SK-N-SH (cell line): Measurements from ENCODE around the gene POM121L2. TPM values are rescaled to one million over a fixed set of nuclear protein-coding genes. Genes with fewer than 3 reads are reported as not detected.

Source experiments
- CTCF ChIA-PET: fragments of 300-600, 350-600 bp; formaldehyde crosslinking; extraction: SDS; loops from one replicate; lab custom pipeline; 2021; lab: Yijun Ruan, JAX
- POLR2A ChIA-PET: fragments of 350-600 bp; sonication (Branson Sonifier 250); formaldehyde crosslinking; extraction: SDS; loops from one replicate; lab custom pipeline; 2020; ENCODE audit warnings: antibody characterized with exemption, inconsistent platforms; lab: Yijun Ruan, JAX
- DNase-seq: peaks from one replicate; pipeline ENCODE4 v3.0.0; 2012
- H2AFZ ChIP-seq: fragments of 200-600 bp; sonication (generic); 2 replicates; pipeline ENCODE4 v1.8.1; 2016; ENCODE audit warnings: antibody characterized with exemption, mild to moderate bottlenecking, low read depth
- H3F3A ChIP-seq: fragments of 200-600 bp; sonication (generic); replicated peaks from 2 replicates; pipeline ENCODE3; 2016; ENCODE audit warnings: antibody characterized with exemption, mild to moderate bottlenecking; ENCODE audit not compliant: insufficient read depth
- H3K27ac ChIP-seq, 2 experiments: fragments of 200-500 bp in 1 of 2; fragments of 200-600 bp in 1 of 2; sonication (Bioruptor generic) in 1 of 2; sonication (generic), shearing (Covaris generic) in 1 of 2; 2 replicates each; pipeline versions ENCODE4 v1.5.1 to v1.6.1; 2014 to 2016; ENCODE audit warnings: low read depth in 2 of 2, inconsistent platforms in 1 of 2, low read length in 1 of 2, mild to moderate bottlenecking in 1 of 2, mixed read lengths in 1 of 2
- H3K27me3 ChIP-seq: fragments of 200-600 bp; sonication (generic), shearing (Covaris generic); 2 replicates; pipeline ENCODE4 v1.6.1; 2016; ENCODE audit warnings: mixed run types; ENCODE audit not compliant: insufficient read depth
- H3K36me3 ChIP-seq, 2 experiments: fragments of 200-500 bp in 1 of 2; fragments of 200-600 bp in 1 of 2; sonication (Bioruptor generic) in 1 of 2; sonication (generic) in 1 of 2; replicated peaks in 1 of 2; 2 replicates each; pipeline versions ENCODE3 to v1.5.1; 2014 to 2016; ENCODE audit warnings: low read length in 1 of 2, mild to moderate bottlenecking in 1 of 2; ENCODE audit not compliant: insufficient read depth in 2 of 2, control insufficient read depth in 1 of 2
- H3K4me1 ChIP-seq, 2 experiments: fragments of 200-500 bp in 1 of 2; fragments of 200-600 bp in 1 of 2; sonication (Bioruptor generic) in 1 of 2; sonication (generic), shearing (Covaris generic) in 1 of 2; 2 replicates each; pipeline versions ENCODE4 v1.5.1 to v1.6.1; 2014 to 2016; ENCODE audit warnings: low read depth in 1 of 2, low read length in 1 of 2, mixed run types in 1 of 2; ENCODE audit not compliant: insufficient read depth in 2 of 2, control insufficient read depth in 1 of 2
- H3K4me2 ChIP-seq: fragments of 200-600 bp; sonication (generic), shearing (Covaris generic); 2 replicates; pipeline ENCODE4 v1.6.1; 2017; ENCODE audit warnings: mixed run types
- H3K4me3 ChIP-seq, 2 experiments: fragments of 200-500 bp in 1 of 2; fragments of 200-600 bp in 1 of 2; sonication (Bioruptor generic) in 1 of 2; sonication (generic), shearing (Covaris generic) in 1 of 2; 2 replicates each; pipeline versions ENCODE4 v1.5.1 to v1.8.1; 2014 to 2016; ENCODE audit warnings: low read depth in 2 of 2, inconsistent platforms in 1 of 2, low read length in 1 of 2, mild to moderate bottlenecking in 1 of 2, mixed read lengths in 1 of 2, moderate library complexity in 1 of 2
- H3K79me2 ChIP-seq: fragments of 200-600 bp; sonication (generic); 2 replicates; pipeline ENCODE4 v1.8.1; 2017; ENCODE audit warnings: mild to moderate bottlenecking; ENCODE audit not compliant: insufficient read depth
- H3K9ac ChIP-seq: fragments of 200-600 bp; sonication (generic); 2 replicates; pipeline ENCODE4 v1.6.1; 2017; ENCODE audit warnings: mixed run types
- H3K9me2 ChIP-seq: fragments of 200-600 bp; sonication (generic); 2 replicates; pipeline ENCODE4 v1.6.1; 2017; ENCODE audit warnings: mixed run types
- H3K9me3 ChIP-seq: fragments of 200-600 bp; sonication (generic); 2 replicates; pipeline ENCODE4 v1.6.1; 2017; ENCODE audit warnings: mixed run types, mild to moderate bottlenecking, moderate library complexity
- H4K20me1 ChIP-seq: fragments of 200-600 bp; sonication (generic); 2 replicates; pipeline ENCODE4 v1.6.1; 2017; ENCODE audit warnings: mild to moderate bottlenecking, mixed run types; ENCODE audit not compliant: insufficient read depth
- ELF1 ChIP-seq: IDR thresholded peaks from 2 replicates; pipeline ENCODE4 v1.4.0; 2012
- FOXJ3 ChIP-seq: sonication (generic); formaldehyde crosslinking; IDR thresholded peaks from 2 replicates; pipeline ENCODE4 v1.5.1; 2020; ENCODE audit warnings: mild to moderate bottlenecking, missing genetic modification reagents
- FOXM1 ChIP-seq: IDR thresholded peaks from 2 replicates; pipeline ENCODE4 v1.4.0; 2012; ENCODE audit warnings: low read depth, mild to moderate bottlenecking
- GABPA ChIP-seq: IDR thresholded peaks from 2 replicates; pipeline ENCODE4 v1.4.0; 2012; ENCODE audit warnings: low read depth, mild to moderate bottlenecking
- GATA2 ChIP-seq: sonication (generic); formaldehyde crosslinking; IDR thresholded peaks from 2 replicates; pipeline ENCODE4 v1.5.0; 2020; ENCODE audit warnings: mild to moderate bottlenecking, missing genetic modification reagents
- MXI1 ChIP-seq: IDR thresholded peaks from 2 replicates; pipeline ENCODE4 v1.6.1; 2012; ENCODE audit warnings: mild to moderate bottlenecking, low read depth, low read length, improper control_type of control experiment
- RAD21 ChIP-seq: IDR thresholded peaks from 2 replicates; pipeline ENCODE4 v1.6.1; 2012; ENCODE audit warnings: mild to moderate bottlenecking, low read length
- REST ChIP-seq: IDR thresholded peaks from 2 replicates; pipeline ENCODE4 v1.6.1; 2012; ENCODE audit warnings: mild to moderate bottlenecking, low read depth, low read length, moderate library complexity
- TAF1 ChIP-seq: IDR thresholded peaks from 2 replicates; pipeline ENCODE4 v1.6.1; 2012; ENCODE audit warnings: low read depth, mild to moderate bottlenecking, low read length, moderate library complexity, borderline replicate concordance
- TCF12 ChIP-seq: IDR thresholded peaks from 2 replicates; pipeline ENCODE4 v1.4.0; 2012
- WGBS: methylation state at CpG from one replicate; pipeline ENCODE4 v1.1.6; 2017; ENCODE audit warnings: low lambda C conversion rate; 5-methylcytosine and 5-hydroxymethylcytosine counted together
- polyA plus RNA-seq, 3 experiments: library from polyadenylated mRNA; depleted of rRNA; stranded (reverse); fragments of >200 nt; gene quantifications; 2 replicates each; pipeline ENCODE4 v1.2.3, GENCODE V29; 2012
- TF ChIP-seq, protein P1 (sequence below): fragments of 150-350 bp; IDR thresholded peaks from 2 replicates; pipeline ENCODE4 v1.6.1; 2016; ENCODE audit warnings: mild to moderate bottlenecking, low read depth, low read length
- TF ChIP-seq, protein P2 (sequence below): fragments of 150-350 bp; IDR thresholded peaks from 2 replicates; pipeline ENCODE4 v1.6.1; 2017; ENCODE audit warnings: antibody characterized with exemption, low read length, low read depth, borderline replicate concordance
- TF ChIP-seq, protein P3 (sequence below): IDR thresholded peaks from 2 replicates; pipeline ENCODE4 v1.4.0; 2012; ENCODE audit warnings: low read depth, borderline replicate concordance

Gene POM121L2
- polyA plus RNA-seq, 1 of the 3 experiments (the other 2 are of a cell fraction) = not detected

- TF ChIP-seq, protein P1, sequence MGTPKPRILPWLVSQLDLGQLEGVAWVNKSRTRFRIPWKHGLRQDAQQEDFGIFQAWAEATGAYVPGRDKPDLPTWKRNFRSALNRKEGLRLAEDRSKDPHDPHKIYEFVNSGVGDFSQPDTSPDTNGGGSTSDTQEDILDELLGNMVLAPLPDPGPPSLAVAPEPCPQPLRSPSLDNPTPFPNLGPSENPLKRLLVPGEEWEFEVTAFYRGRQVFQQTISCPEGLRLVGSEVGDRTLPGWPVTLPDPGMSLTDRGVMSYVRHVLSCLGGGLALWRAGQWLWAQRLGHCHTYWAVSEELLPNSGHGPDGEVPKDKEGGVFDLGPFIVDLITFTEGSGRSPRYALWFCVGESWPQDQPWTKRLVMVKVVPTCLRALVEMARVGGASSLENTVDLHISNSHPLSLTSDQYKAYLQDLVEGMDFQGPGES = no peak
- TF ChIP-seq REST = no peak
Measured at GRCh38 chr6:27321370-27321769, 9.3 kb upstream of the POM121L2 start (continued).

- no peak for DNase-seq
- no peaks in the 10 kb centered on the region for H4K20me1 ChIP-seq
- H3K9me3 ChIP-seq = no peaks in the 10 kb centered on the region
- H3K27me3 ChIP-seq = no peaks in the 10 kb centered on the region; the same call in 1 of the 2 replicates
- no peak overlapping the region for H3K27ac ChIP-seq
- no peak overlapping the region for H2AFZ ChIP-seq
- TF ChIP-seq GATA2 (CRISPR knock-in tag) (no peak), TAF1 (no peak), FOXM1 (no peak), TCF12 (no peak), FOXJ3 (no peak), GABPA (no peak)
- TF ChIP-seq, protein P2, sequence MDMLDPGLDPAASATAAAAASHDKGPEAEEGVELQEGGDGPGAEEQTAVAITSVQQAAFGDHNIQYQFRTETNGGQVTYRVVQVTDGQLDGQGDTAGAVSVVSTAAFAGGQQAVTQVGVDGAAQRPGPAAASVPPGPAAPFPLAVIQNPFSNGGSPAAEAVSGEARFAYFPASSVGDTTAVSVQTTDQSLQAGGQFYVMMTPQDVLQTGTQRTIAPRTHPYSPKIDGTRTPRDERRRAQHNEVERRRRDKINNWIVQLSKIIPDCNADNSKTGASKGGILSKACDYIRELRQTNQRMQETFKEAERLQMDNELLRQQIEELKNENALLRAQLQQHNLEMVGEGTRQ = no peak
- H3F3A ChIP-seq = no peaks in the 10 kb centered on the region
- H3K4me3 ChIP-seq = no peak overlapping the region
- H3K4me1 ChIP-seq = no peaks in the 10 kb centered on the region
- CTCF ChIA-PET = no interaction called here
- no peaks in the 10 kb centered on the region for H3K9me2 ChIP-seq
- WGBS = 0% methylated on average over 2 of the region's 2 CpGs
- no peak overlapping the region for H3K4me2 ChIP-seq
- H3K79me2 ChIP-seq = no peaks in the 10 kb centered on the region
- no peak overlapping the region for H3K9ac ChIP-seq
- POLR2A ChIA-PET = no interaction called here
- H3K36me3 ChIP-seq = no peaks in the 10 kb centered on the region
Measured at GRCh38 chr6:27318973-27319372, 6.9 kb upstream of the POM121L2 start.

DNA sequence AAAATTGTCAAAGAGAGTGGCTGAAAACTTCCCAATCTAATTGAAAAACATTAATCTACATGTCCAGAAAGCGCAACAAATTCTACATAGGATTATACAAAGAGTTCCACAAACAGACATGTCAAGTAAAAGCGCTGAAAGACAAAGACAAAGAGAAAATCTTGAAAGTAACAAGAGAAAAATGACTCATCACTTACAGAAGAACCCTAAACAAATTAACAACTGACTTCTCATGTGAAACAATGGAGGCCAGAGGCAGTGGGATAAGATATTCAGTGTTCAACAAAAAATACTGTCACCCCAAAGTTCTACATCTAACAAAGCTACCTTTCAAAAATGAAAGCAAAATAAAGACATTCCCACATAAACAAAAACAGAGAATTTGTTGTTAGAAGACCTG, 2.0 kb upstream of the POM121L2 start:
- ChIA-PET POLR2A (no interaction called here), CTCF (interaction anchor here (1.8 to 2.0 kb wide), 3 partner anchors 18 to 458 kb away, joined by 6 to 9 read pairs (median 7); no protein-coding TSS in a partner anchor)
- H3K9ac ChIP-seq = no peak overlapping the region
- H3K79me2 ChIP-seq = no peaks in the 10 kb centered on the region
- WGBS = 46% methylated on average over 2 of the region's 2 CpGs
- peaks cover 0 to 9% of the 10 kb centered on the region in 2 experiments; a peak in 2 of 4 replicates for H3K4me1 ChIP-seq
- TF ChIP-seq ELF1 = no peak
- no peak for TF ChIP-seq RAD21
- TF ChIP-seq MXI1 = no peak
- TF ChIP-seq, protein P3, sequence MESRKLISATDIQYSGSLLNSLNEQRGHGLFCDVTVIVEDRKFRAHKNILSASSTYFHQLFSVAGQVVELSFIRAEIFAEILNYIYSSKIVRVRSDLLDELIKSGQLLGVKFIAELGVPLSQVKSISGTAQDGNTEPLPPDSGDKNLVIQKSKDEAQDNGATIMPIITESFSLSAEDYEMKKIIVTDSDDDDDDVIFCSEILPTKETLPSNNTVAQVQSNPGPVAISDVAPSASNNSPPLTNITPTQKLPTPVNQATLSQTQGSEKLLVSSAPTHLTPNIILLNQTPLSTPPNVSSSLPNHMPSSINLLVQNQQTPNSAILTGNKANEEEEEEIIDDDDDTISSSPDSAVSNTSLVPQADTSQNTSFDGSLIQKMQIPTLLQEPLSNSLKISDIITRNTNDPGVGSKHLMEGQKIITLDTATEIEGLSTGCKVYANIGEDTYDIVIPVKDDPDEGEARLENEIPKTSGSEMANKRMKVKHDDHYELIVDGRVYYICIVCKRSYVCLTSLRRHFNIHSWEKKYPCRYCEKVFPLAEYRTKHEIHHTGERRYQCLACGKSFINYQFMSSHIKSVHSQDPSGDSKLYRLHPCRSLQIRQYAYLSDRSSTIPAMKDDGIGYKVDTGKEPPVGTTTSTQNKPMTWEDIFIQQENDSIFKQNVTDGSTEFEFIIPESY = no peak
- TF ChIP-seq TAF1 = no peak
- H3F3A ChIP-seq = no peaks in the 10 kb centered on the region
- no peaks in the 10 kb centered on the region for H3K9me2 ChIP-seq
- H3K4me3 ChIP-seq = no peak overlapping the region
- no peaks in the 10 kb centered on the region for H4K20me1 ChIP-seq
- DNase-seq = no peak
- H3K36me3 ChIP-seq = no peaks in the 10 kb centered on the region
- peaks cover 24% of the 10 kb centered on the region for H3K27me3 ChIP-seq
- no peak overlapping the region for H2AFZ ChIP-seq
- H3K9me3 ChIP-seq = no peaks in the 10 kb centered on the region
- no peak overlapping the region for H3K4me2 ChIP-seq
- no peak overlapping the region for H3K27ac ChIP-seq
